ENCODE measurements around the gene RBP3.

The RBP3 gene

GRCh38 chr10:47332371-47332770 is 15.8 kb upstream of the RBP3 start:
- TF ChIP-seq CTCF (IDR thresholded peaks at IDR 0.05): no peak
- H3K4me2 ChIP-seq (ENCODE audit: low read length): no peak overlapping the region
- H3K9ac ChIP-seq: no peak overlapping the region
- no peak overlapping the region for H3K27ac ChIP-seq
- no peaks in the 10 kb centered on the region for H3K27me3 ChIP-seq (ENCODE audit: control insufficient read depth, insufficient read depth, low read length)
- no peaks in the 10 kb centered on the region for H3K36me3 ChIP-seq (ENCODE audit: control insufficient read depth, insufficient read depth, low read length)
- no peaks in the 10 kb centered on the region for H3K9me3 ChIP-seq (ENCODE audit: control insufficient read depth, low read length)
- no peaks in the 10 kb centered on the region for H3K79me2 ChIP-seq
- H3K4me1 ChIP-seq: no peaks in the 10 kb centered on the region
- H2AFZ ChIP-seq: no peak overlapping the region
- no peak overlapping the region for H3K4me3 ChIP-seq (ENCODE audit: low read depth, low read length)

- Histone ChIP-seq H3K4me2 (ENCODE audit: low read length) (no peak overlapping the region), H3K79me2 (no peaks in the 10 kb centered on the region), H3K9ac (no peak overlapping the region), H3K27ac (no peak overlapping the region), H3K27me3 (ENCODE audit: control insufficient read depth, insufficient read depth, low read length) (no peaks in the 10 kb centered on the region), H2AFZ (no peak overlapping the region), H3K4me3 (ENCODE audit: low read depth, low read length) (no peak overlapping the region), H3K36me3 (ENCODE audit: control insufficient read depth, insufficient read depth, low read length) (no peaks in the 10 kb centered on the region), H3K9me3 (ENCODE audit: control insufficient read depth, low read length) (no peaks in the 10 kb centered on the region), H3K4me1 (no peaks in the 10 kb centered on the region)
- TF ChIP-seq CTCF (IDR thresholded peaks at IDR 0.05): no peak
Measured at GRCh38 chr10:47332946-47333345, 15.2 kb upstream of the RBP3 start.

GRCh38 chr10:47333532-47333931 is 14.6 kb upstream of the RBP3 start:
- no peaks in the 10 kb centered on the region for H3K4me1 ChIP-seq
- no peak overlapping the region for H2AFZ ChIP-seq
- no peak overlapping the region for H3K4me2 ChIP-seq (ENCODE audit: low read length)
- H3K9ac ChIP-seq: no peak overlapping the region
- H3K27ac ChIP-seq: no peak overlapping the region
- no peaks in the 10 kb centered on the region for H3K27me3 ChIP-seq (ENCODE audit: control insufficient read depth, insufficient read depth, low read length)
- H3K9me3 ChIP-seq (ENCODE audit: control insufficient read depth, low read length): no peaks in the 10 kb centered on the region
- no peaks in the 10 kb centered on the region for H3K36me3 ChIP-seq (ENCODE audit: control insufficient read depth, insufficient read depth, low read length)
- TF ChIP-seq CTCF (IDR thresholded peaks at IDR 0.05): no peak
- no peak overlapping the region for H3K4me3 ChIP-seq (ENCODE audit: low read depth, low read length)
- no peaks in the 10 kb centered on the region for H3K79me2 ChIP-seq

GRCh38 chr10:47334466-47335295 is 13.5 kb upstream of the RBP3 start:
- H3K4me1 ChIP-seq: no peaks in the 10 kb centered on the region
- H3K36me3 ChIP-seq (ENCODE audit: control insufficient read depth, insufficient read depth, low read length): no peaks in the 10 kb centered on the region
- H3K9ac ChIP-seq: no peak overlapping the region
- H3K27ac ChIP-seq: no peak overlapping the region
- H3K4me2 ChIP-seq (ENCODE audit: low read length): no peak overlapping the region
- no peaks in the 10 kb centered on the region for H3K27me3 ChIP-seq (ENCODE audit: control insufficient read depth, insufficient read depth, low read length)
- H2AFZ ChIP-seq: no peak overlapping the region
- H3K79me2 ChIP-seq: no peaks in the 10 kb centered on the region
- no peak overlapping the region for H3K4me3 ChIP-seq (ENCODE audit: low read depth, low read length)
- TF ChIP-seq CTCF (IDR thresholded peaks at IDR 0.05): no peak
- H3K9me3 ChIP-seq (ENCODE audit: control insufficient read depth, low read length): no peaks in the 10 kb centered on the region

- Histone ChIP-seq H3K79me2 (no peaks in the 10 kb centered on the region), H3K36me3 (ENCODE audit: control insufficient read depth, insufficient read depth, low read length) (no peaks in the 10 kb centered on the region), H3K4me1 (no peaks in the 10 kb centered on the region), H3K27ac (no peak overlapping the region), H3K9ac (no peak overlapping the region), H3K9me3 (ENCODE audit: control insufficient read depth, low read length) (no peaks in the 10 kb centered on the region), H2AFZ (no peak overlapping the region), H3K27me3 (ENCODE audit: control insufficient read depth, insufficient read depth, low read length) (no peaks in the 10 kb centered on the region), H3K4me2 (ENCODE audit: low read length) (no peak overlapping the region), H3K4me3 (ENCODE audit: low read depth, low read length) (no peak overlapping the region)
- TF ChIP-seq CTCF (IDR thresholded peaks at IDR 0.05): no peak
Measured at GRCh38 chr10:47335906-47336305, 12.3 kb upstream of the RBP3 start.
